Stimulated activated naive CD4-positive, alpha-beta T cell (primary cell): Measurements from ENCODE around the gene ELAVL1.
"Not testable (repeated sequence)": the region's sequence is repeated elsewhere in the genome, so short reads cannot be mapped to it uniquely, and the experiment has no call there.

Source experiments
- DNase-seq, 6 experiments: peaks; one replicate each; lab custom pipeline; 2025; lab: John Stamatoyannopoulos, UW

ELAVL1 gene

GRCh38 chr19:7934766-7935165, 70.7 kb downstream of the ELAVL1 start:
- DNase-seq: no peak

GRCh38 chr19:7933828-7934725, 71.4 kb downstream of the ELAVL1 start:
- DNase-seq: no peak

- no peak for DNase-seq
Measured at GRCh38 chr19:7933411-7933810, 72.0 kb downstream of the ELAVL1 start.

- no peak for DNase-seq
Measured at GRCh38 chr19:7932930-7933300, 72.5 kb downstream of the ELAVL1 start.

GRCh38 chr19:7932276-7932929, 73.0 kb downstream of the ELAVL1 start:
- DNase-seq: no peak

- no peak for DNase-seq
Measured at GRCh38 chr19:7931221-7932061, 74.0 kb downstream of the ELAVL1 start.

GRCh38 chr19:7930765-7931164, 74.7 kb downstream of the ELAVL1 start:
- DNase-seq: no peak

- not testable (repeated sequence) for DNase-seq
Measured at GRCh38 chr19:7930030-7930429, 75.4 kb downstream of the ELAVL1 start.

- peak; percentile 42 to 73 (median 70) for DNase-seq
Measured at GRCh38 chr19:7928741-7929701, 76.4 kb downstream of the ELAVL1 start.

GRCh38 chr19:7928334-7928706, 77.1 kb downstream of the ELAVL1 start:
- no peak for DNase-seq

GRCh38 chr19:7927605-7928333, 77.7 kb downstream of the ELAVL1 start:
- no peak for DNase-seq

GRCh38 chr19:7926727-7927604, 78.5 kb downstream of the ELAVL1 start:
- DNase-seq: no peak

- DNase-seq: peak; percentile 22 to 74 (median 68)
Measured at GRCh38 chr19:7926021-7926726, 79.3 kb downstream of the ELAVL1 start, which contains the start of gene CTXN1. CTXN1 (minus strand) TSS chr19:7926135; CDS start chr19:7925538, 597 bp downstream.

- DNase-seq: peak; percentile 50 to 76 (median 70)
Measured at GRCh38 chr19:7925171-7925851, 80.1 kb downstream of the ELAVL1 start.

GRCh38 chr19:7924651-7925170, 80.7 kb downstream of the ELAVL1 start:
- DNase-seq: no peak

- no peak for DNase-seq
Measured at GRCh38 chr19:7924241-7924640, 81.2 kb downstream of the ELAVL1 start.

- no peak for DNase-seq
Measured at GRCh38 chr19:7923295-7924191, 81.9 kb downstream of the ELAVL1 start.
